ENCODE data around the gene NENF.

Gene NENF

GRCh38 chr1:212446333-212446732 is 13.6 kb downstream of the NENF start:
- Histone ChIP-seq H3K4me3 (no peak overlapping the region), H3K9me3 (no peaks in the 10 kb centered on the region), H4K20me1 (no peaks in the 10 kb centered on the region), H3K4me1 (peaks cover 22% of the 10 kb centered on the region), H3K36me3 (peaks cover 52% of the 10 kb centered on the region), H3K27me3 (no peaks in the 10 kb centered on the region), H3K27ac (no peak overlapping the region), H3K4me2 (no peak overlapping the region), H3K9ac (no peak overlapping the region)
- TF ChIP-seq Cebpa-rat (IDR thresholded peaks at IDR 0.05) = no peak

GRCh38 chr1:212447478-212447877 is 14.8 kb downstream of the NENF start:
- Histone ChIP-seq H3K9ac (no peak overlapping the region), H3K36me3 (peaks cover 45% of the 10 kb centered on the region), H3K4me1 (peaks cover 31% of the 10 kb centered on the region), H3K4me2 (no peak overlapping the region), H3K27ac (no peak overlapping the region), H3K4me3 (no peak overlapping the region), H4K20me1 (no peaks in the 10 kb centered on the region), H3K9me3 (no peaks in the 10 kb centered on the region), H3K27me3 (no peaks in the 10 kb centered on the region)
- no peak for TF ChIP-seq Cebpa-rat (IDR thresholded peaks at IDR 0.05)

GRCh38 chr1:212450331-212450881 is 17.7 kb downstream of the NENF start:
- Histone ChIP-seq H3K4me3 (no peak overlapping the region), H3K4me2 (peak overlapping the region; percentile 44), H3K9me3 (no peaks in the 10 kb centered on the region), H4K20me1 (no peaks in the 10 kb centered on the region), H3K9ac (no peak overlapping the region), H3K27me3 (no peaks in the 10 kb centered on the region), H3K36me3 (peaks cover 22% of the 10 kb centered on the region), H3K4me1 (peaks cover 46% of the 10 kb centered on the region), H3K27ac (no peak overlapping the region)
- TF ChIP-seq Cebpa-rat (IDR thresholded peaks at IDR 0.05) = no peak

GRCh38 chr1:212451416-212452322 is 18.9 kb downstream of the NENF start:
- Histone ChIP-seq H3K4me1 (peaks cover 59% of the 10 kb centered on the region), H3K27me3 (no peaks in the 10 kb centered on the region), H3K9ac (no peak overlapping the region), H3K4me3 (no peak overlapping the region), H3K36me3 (peaks cover 10% of the 10 kb centered on the region; the same call in 1 of the 2 replicates), H3K9me3 (no peaks in the 10 kb centered on the region), H3K4me2 (peak overlapping the region; percentile 75), H3K27ac (no peak overlapping the region), H4K20me1 (no peaks in the 10 kb centered on the region)
- TF ChIP-seq Cebpa-rat (IDR thresholded peaks at IDR 0.05) = no peak

DNA sequence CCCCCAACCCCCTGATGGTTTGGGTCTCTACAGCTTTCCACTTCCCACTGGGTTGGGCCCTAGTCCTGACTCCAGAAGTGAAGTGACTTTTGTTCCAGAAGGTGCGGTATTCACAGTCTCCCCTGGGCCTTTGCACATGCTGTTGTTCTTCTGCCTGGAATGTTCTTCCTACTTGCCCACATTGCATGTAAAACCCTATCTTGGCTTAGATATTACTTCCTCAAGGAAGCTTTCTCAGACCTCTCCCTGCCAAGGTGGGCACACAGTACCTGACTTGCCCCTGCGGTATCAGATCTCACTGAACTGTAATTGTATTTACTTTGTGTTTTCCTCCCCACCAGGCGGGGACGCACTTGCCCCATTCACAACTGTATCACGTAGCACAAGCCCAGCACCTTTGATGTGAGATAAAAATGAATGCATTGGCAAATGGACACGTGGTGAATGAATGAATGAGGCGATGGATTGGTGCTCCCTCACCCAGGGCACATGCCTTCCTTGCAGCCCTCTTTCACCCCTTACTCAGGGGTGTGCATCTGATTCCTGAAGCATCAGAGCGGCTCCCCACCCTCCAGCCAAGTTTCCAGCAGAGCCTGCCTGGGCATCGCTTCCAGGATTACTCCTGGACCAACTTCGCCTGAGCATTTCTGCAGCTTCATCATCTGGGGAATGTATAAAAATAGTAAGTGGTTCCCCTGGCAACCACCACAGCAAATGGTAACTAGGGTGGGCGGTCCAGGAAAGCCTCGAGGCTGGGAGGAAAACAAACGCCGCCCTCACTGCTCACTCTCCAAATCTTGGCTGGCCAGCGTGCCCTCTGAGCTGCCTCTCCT is 19.8 kb downstream of the NENF start:
- Histone ChIP-seq H4K20me1 (no peaks in the 10 kb centered on the region), H3K27ac (0 out of 2 replicates have a peak overlapping the region, but pooled peaks have one; percentile 19), H3K9me3 (no peaks in the 10 kb centered on the region), H3K9ac (no peak overlapping the region), H3K4me3 (no peak overlapping the region), H3K4me1 (peaks cover 59% of the 10 kb centered on the region), H3K4me2 (peak overlapping the region; percentile 75), H3K27me3 (no peaks in the 10 kb centered on the region), H3K36me3 (0 out of 2 replicates have a peak, but pooled peaks cover 4% of the 10 kb centered on the region)
- TF ChIP-seq Cebpa-rat (IDR thresholded peaks at IDR 0.05) = no peak

- 0 out of 2 replicates have a peak overlapping the region, but pooled peaks have one; percentile 19 for H3K27ac ChIP-seq
- peaks cover 62% of the 10 kb centered on the region for H3K4me1 ChIP-seq
- no peak for TF ChIP-seq Cebpa-rat (IDR thresholded peaks at IDR 0.05)
- H3K9ac ChIP-seq = no peak overlapping the region
- H3K4me2 ChIP-seq = peak overlapping the region; percentile 75
- no peaks in the 10 kb centered on the region for H3K27me3 ChIP-seq
- H3K36me3 ChIP-seq = no peaks in the 10 kb centered on the region
- no peak overlapping the region for H3K4me3 ChIP-seq
- H3K9me3 ChIP-seq = peaks cover 7% of the 10 kb centered on the region
- H4K20me1 ChIP-seq = no peaks in the 10 kb centered on the region
Measured at GRCh38 chr1:212453156-212453857, 20.6 kb downstream of the NENF start.

- no peak overlapping the region for H3K9ac ChIP-seq
- H3K4me1 ChIP-seq = peaks cover 68% of the 10 kb centered on the region
- no peaks in the 10 kb centered on the region for H4K20me1 ChIP-seq
- no peak overlapping the region for H3K4me3 ChIP-seq
- H3K36me3 ChIP-seq = no peaks in the 10 kb centered on the region
- peak overlapping the region; percentile 56 for H3K4me2 ChIP-seq
- no peak for TF ChIP-seq Cebpa-rat (IDR thresholded peaks at IDR 0.05)
- H3K27ac ChIP-seq = no peak overlapping the region
- peaks cover 9% of the 10 kb centered on the region for H3K9me3 ChIP-seq
- H3K27me3 ChIP-seq = no peaks in the 10 kb centered on the region
Measured at GRCh38 chr1:212454741-212455140, 22.0 kb downstream of the NENF start.

GRCh38 chr1:212455401-212455800 is 22.7 kb downstream of the NENF start:
- Histone ChIP-seq H3K27ac (no peak overlapping the region), H3K36me3 (no peaks in the 10 kb centered on the region), H3K4me3 (no peak overlapping the region), H3K9ac (no peak overlapping the region), H3K27me3 (no peaks in the 10 kb centered on the region), H4K20me1 (no peaks in the 10 kb centered on the region), H3K4me2 (peak overlapping the region; percentile 56), H3K9me3 (peaks cover 9% of the 10 kb centered on the region), H3K4me1 (peaks cover 61% of the 10 kb centered on the region)
- no peak for TF ChIP-seq Cebpa-rat (IDR thresholded peaks at IDR 0.05)

Measured in BLaER1 (cell line).